M059J (cell line): ENCODE data around the gene DCLK1. TPM values are rescaled to one million over a fixed set of nuclear protein-coding genes. Genes with fewer than 3 reads are reported as not detected.

ENCODE experiments used
- DNase-seq: peaks from one replicate; pipeline ENCODE4 v3.0.0-alpha.2; 2012; ENCODE audit warnings: low read depth
- total RNA-seq: library from RNA; depleted of rRNA; stranded (reverse); fragments of >200 nt; shearing (Covaris generic); gene quantifications from 2 replicates; pipeline ENCODE4 v1.2.3, GENCODE V29; 2014

DCLK1 gene
- total RNA-seq, 1 experiment from 2014 or later, result 2.0 TPM

DNA sequence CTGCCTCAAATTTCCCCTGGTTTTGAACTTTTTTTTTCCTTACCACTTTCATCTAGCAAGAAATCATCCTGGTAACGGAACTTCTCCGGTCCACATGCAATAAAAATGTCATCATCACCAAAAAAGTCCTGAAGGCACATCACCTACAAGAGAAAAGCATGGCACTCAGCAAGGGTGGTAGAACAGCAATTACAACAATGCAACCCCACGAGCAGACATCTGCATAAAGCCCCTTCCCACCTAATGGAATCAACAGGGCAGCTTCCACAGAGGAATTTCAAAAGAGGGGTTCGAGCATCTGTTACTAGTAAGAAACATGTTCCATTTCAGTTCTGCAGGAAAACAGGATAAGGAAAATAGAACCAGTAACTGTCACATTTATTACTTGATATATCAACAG lies 183.9 kb downstream of the DCLK1 start:
- DNase-seq, result no peak

DNA sequence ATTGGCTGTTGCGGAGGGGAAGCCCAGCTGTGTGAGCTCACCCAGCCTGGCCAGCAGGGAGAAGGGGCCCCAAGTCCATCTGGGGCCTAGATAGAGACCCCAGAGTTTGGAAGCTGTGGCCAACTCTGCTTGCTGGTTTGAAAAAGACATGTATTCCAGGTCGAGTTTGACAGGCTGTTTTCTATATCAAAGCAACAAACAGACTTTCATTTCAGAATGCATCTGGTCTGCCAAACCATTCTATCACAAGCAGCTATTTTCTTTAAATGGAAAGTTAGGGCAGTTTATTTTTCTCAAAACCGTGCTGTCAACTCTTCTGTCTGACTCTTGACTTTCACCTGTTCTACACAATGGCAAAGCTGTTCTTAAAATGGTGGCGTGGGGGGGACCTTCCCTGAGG lies 185.8 kb downstream of the DCLK1 start:
- no peak for DNase-seq

DNA sequence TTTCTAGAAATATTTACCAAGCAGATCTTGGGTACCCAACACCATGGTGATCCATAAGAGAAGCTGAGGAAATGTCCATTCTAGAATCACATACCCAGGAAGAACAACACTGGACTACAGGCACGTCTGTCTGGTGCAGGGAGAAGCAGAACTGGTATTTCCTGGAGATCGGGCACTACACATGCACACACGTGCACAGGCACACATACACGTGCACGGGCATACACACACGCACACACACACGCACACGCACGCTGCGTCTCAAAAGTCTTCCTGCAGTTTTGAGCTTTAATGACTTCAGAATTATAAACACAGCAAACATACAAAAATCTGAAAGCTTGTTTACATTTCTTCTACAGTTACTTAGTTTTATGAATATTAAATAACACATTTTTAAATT lies 189.8 kb downstream of the DCLK1 start:
- no peak for DNase-seq

- DNase-seq, result no peak
Measured at GRCh38 chr13:35940734-35941133, 190.4 kb downstream of the DCLK1 start.

- DNase-seq, result no peak
Measured at GRCh38 chr13:35936246-35936978, 194.8 kb downstream of the DCLK1 start.

GRCh38 chr13:35930665-35931631 lies 200.2 kb downstream of the DCLK1 start:
- DNase-seq, result no peak

GRCh38 chr13:35927567-35928021 lies 203.6 kb downstream of the DCLK1 start:
- DNase-seq, result peak; percentile 94

GRCh38 chr13:35926859-35927530 lies 204.2 kb downstream of the DCLK1 start:
- DNase-seq, result peak; percentile 41

DNA sequence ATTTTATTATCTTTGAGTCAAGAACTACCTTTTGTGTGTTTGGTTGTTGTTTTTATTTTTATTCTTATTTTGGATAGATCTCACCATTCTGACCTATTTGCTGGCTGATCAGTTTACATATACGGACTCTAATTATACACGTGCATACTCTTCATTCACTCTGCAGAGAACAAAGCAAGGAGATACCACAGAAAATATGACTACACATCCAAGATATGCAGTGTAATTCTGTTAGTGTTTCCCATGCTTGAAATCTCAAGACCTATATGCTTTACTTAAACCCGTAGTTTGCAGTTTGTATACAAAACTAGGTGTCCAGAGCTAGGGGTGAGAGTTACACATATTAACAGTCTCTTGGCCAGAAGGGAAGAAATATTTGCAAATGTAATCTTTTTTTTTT lies 205.5 kb downstream of the DCLK1 start:
- DNase-seq, result peak; percentile 8

GRCh38 chr13:35923347-35923746 lies 207.8 kb downstream of the DCLK1 start:
- peak; percentile 87 for DNase-seq

DNA sequence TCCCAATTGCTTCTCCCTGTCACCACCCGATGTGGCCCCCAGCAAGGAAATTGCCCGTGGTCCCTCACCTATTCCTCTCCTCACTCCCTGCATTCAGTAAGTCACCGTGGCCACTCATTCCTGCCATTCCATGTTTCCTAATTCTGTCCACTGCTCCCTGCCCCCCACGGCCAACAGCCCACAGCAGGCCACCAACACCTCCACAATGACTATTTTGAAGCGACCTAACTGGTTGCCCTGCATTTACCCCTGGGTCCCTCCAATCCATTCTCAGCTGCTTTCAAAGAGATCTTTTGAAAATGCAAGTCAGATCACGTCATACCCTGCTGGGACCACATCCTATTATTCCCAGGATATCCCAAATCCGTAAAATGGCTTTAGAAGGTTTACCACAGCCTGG lies 210.4 kb downstream of the DCLK1 start:
- no peak for DNase-seq

DNA sequence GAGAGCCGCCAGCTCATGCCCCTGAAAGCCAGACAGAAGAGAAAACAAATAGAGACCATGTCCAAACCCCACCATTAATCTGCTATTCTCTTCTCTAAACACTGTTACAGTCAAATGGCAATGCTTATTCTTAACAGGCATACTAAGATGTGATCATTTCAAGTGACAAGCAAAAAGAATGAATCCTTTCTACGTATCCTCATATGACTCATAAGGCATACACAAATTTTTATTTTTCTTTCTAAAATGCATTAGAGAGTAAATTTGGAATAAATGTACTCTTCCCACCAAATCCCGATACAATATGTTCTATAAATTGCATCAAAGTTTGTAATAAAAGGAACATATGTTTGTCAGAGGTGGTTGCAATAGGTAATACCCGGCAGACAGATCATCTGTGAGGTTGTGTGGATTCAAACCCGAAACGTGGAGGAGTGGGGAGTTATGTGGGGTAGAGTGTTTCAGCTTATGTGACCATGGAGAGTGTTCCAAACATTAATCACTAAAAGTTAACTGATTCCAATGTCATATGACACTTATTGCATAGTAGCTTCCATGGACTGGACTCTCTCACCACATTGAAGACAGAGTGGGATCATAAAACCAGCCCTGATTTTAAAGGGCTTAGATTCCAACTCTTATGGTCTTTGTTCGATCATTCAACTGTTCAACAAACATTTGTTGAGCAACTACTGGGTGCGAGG lies 213.1 kb downstream of the DCLK1 start:
- peak; percentile 11 for DNase-seq

DNA sequence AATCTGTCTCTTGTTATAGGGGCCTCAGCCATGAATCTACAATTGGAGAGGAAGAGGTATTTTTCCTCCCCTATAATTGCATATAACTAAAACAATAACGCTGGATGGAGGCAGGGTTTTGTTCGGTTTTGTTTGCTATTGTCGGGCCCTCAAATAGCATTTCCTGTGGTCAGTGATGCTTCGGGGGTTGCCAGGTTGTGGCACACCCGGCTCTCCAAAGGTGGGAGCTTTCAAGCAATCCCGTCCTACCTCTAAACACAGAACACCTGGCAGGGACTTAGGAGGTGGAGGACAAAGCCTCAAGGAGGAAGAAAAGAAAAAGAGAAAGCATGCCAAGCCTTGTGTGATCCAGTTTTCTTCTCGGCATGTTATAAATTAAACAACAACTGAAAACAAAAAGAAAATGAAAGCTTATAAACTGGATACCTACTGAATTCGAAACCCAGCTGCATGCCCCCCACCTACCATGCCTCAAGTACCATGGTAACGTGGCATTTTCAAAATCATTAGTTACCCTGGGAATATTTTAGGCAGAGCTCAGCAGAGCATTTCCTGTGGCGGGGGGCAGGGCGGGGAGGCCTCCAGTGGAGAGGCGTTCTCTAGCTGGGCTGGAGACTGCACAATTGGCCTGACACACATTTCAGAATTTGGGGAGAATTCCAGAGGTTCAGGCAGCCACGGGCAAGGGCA lies 213.8 kb downstream of the DCLK1 start:
- peak; percentile 71 for DNase-seq

- DNase-seq, result no peak
Measured at GRCh38 chr13:35916146-35916545, 215.0 kb downstream of the DCLK1 start.

DNA sequence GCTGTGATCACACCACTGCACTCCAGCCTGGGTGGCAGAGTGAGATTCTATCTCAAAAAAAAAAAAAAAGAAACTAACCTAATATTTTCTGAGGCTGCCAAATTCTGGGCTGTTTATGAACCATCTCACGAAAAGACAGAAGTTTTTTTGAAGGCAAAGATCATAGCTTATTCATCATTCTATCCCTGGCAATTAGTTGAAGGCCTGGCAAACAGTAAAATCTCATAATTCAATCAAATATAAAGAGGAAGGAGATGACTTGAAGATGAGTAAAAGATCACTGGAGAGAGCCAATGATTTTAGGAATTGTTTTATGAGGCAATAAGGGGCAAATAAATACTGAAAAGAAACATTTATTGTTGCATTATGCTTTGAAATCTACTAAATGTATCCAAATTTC lies 216.5 kb downstream of the DCLK1 start:
- no peak for DNase-seq

GRCh38 chr13:35912841-35913240 lies 218.3 kb downstream of the DCLK1 start:
- no peak for DNase-seq

- DNase-seq, result no peak
Measured at GRCh38 chr13:35909837-35910540, 221.2 kb downstream of the DCLK1 start.

DNA sequence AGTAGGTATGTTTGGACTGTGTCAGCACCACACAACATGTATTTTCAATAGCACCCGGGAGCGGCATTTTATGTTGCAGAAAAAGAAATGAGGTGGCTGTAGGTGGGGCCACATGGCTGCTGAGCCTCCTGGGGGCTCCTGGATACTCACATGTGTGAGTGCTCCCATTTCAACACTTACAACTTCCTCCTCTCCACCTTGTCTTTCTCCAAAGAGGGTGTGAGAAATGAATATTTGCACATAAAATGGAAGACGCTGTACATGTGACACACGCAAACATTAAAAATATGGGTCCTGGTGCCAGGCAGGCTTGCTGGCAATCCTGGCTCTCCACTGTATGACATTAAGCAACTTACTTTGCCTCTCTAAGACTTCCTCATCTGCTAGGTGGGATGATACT lies 222.1 kb downstream of the DCLK1 start:
- no peak for DNase-seq

- no peak for DNase-seq
Measured at GRCh38 chr13:35908226-35908625, 223.0 kb downstream of the DCLK1 start.

- no peak for DNase-seq
Measured at GRCh38 chr13:35906636-35907035, 224.5 kb downstream of the DCLK1 start.
